Activated CD8-positive, alpha-beta memory T cell treated with anti-CD3 and anti-CD28 coated beads, Interleukin-2, amount 50 U/mL, for 24 hours (primary cell): ENCODE data around the gene TEX264.

Source experiments
- DNase-seq: peaks from one replicate; pipeline ENCODE4 v3.0.0-alpha.2; 2020; ENCODE audit errors: extremely low read depth

TEX264 gene

GRCh38 chr3:51750878-51751277 is 79.8 kb downstream of the TEX264 start:
- no peak for DNase-seq

DNA sequence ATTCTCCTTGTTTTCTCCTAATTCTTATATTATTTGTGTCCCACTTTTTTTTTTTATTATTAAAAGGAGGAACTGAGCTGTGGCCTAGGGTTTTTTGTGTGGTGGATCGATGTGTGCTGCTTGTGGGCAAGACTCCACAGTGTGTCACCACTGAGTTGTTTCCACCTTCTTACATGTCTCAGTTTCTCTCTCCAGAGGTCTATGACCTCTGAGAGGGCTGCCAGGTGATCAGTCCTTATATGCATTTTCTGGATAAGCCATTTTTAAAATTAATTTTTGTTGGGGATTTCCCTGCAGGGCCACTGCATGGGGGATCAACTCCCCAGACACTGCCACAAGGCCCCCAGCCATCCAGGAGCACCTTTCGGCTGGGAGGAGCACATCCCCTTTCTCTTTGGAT is 80.2 kb downstream of the TEX264 start:
- DNase-seq, result no peak
